Immature natural killer cell (primary cell): Measurements from ENCODE around the gene NETO2. TPM values are rescaled to one million over a fixed set of nuclear protein-coding genes. Genes with fewer than 3 reads are reported as not detected.

Source experiments
- DNase-seq, 3 donors: peaks; one replicate each; pipeline ENCODE4 v3.0.0; 2022; ENCODE audit warnings: mixed read lengths in 1 of 3
- H3K27ac Mint-ChIP-seq, 6 donors: one replicate each; pipeline ENCODE4 v1.8.0; 2020; ENCODE audit warnings: mixed read lengths in 6 of 6, mild to moderate bottlenecking in 5 of 6, inconsistent platforms in 4 of 6, moderate library complexity in 3 of 6
- H3K27me3 Mint-ChIP-seq, 3 donors: one replicate each; pipeline ENCODE4 v1.8.0; 2020 to 2021; ENCODE audit warnings: low read depth in 3 of 3, mild to moderate bottlenecking in 3 of 3, mixed read lengths in 3 of 3, moderate library complexity in 3 of 3, inconsistent platforms in 1 of 3
- H3K36me3 Mint-ChIP-seq, 3 donors: one replicate each; pipeline ENCODE4 v1.8.0; 2020; ENCODE audit warnings: mixed read lengths in 3 of 3, inconsistent platforms in 2 of 3, mild to moderate bottlenecking in 2 of 3
- H3K4me1 Mint-ChIP-seq, 2 donors: one replicate each; pipeline ENCODE4 v1.8.0; 2020; ENCODE audit warnings: inconsistent platforms in 2 of 2, mild to moderate bottlenecking in 2 of 2, mixed read lengths in 2 of 2, moderate library complexity in 1 of 2
- H3K4me3 Mint-ChIP-seq, 5 donors: one replicate each; pipeline ENCODE4 v1.8.0; 2020; ENCODE audit warnings: mild to moderate bottlenecking in 5 of 5, mixed read lengths in 5 of 5, inconsistent platforms in 3 of 5, moderate library complexity in 3 of 5
- H3K9me3 Mint-ChIP-seq, 6 donors: one replicate each; pipeline ENCODE4 v1.8.0; 2020; ENCODE audit warnings: mild to moderate bottlenecking in 6 of 6, mixed read lengths in 6 of 6, inconsistent platforms in 4 of 6, moderate library complexity in 3 of 6
- polyA plus RNA-seq, 3 donors: library from polyadenylated mRNA; unstranded; fragments of 300-500 nt; fragmentation: Illumina TruSeq; gene quantifications; one replicate each; pipeline ENCODE4 v1.2.3, GENCODE V29; 2021

The NETO2 gene
- polyA plus RNA-seq, 3 donors from 2014 or later: 0.34 to 0.36 TPM; not detected in 1

- H3K36me3 Mint-ChIP-seq: no peaks in the 10 kb centered on the region
- H3K27ac Mint-ChIP-seq: no peak overlapping the region
- peaks cover 0 to 3% of the 10 kb centered on the region in 2 donors for H3K4me1 Mint-ChIP-seq
Observed at GRCh38 chr16:47055136-47055885, 88.4 kb downstream of the NETO2 start.

GRCh38 chr16:47054306-47054705 is 89.4 kb downstream of the NETO2 start:
- peaks cover 2 to 13% (median 9%) of the 10 kb centered on the region in 3 donors for H3K27me3 Mint-ChIP-seq
- no peak overlapping the region for H3K4me3 Mint-ChIP-seq
- no peaks in the 10 kb centered on the region for H3K9me3 Mint-ChIP-seq
- peaks cover 0 to 3% of the 10 kb centered on the region in 2 donors for H3K4me1 Mint-ChIP-seq
- H3K36me3 Mint-ChIP-seq: no peaks in the 10 kb centered on the region
- DNase-seq: no peak
- H3K27ac Mint-ChIP-seq: no peak overlapping the region

More at GRCh38 chr16:47055136-47055885, 88.4 kb downstream of the NETO2 start:
- DNase-seq: no peak
- H3K9me3 Mint-ChIP-seq: no peaks in the 10 kb centered on the region
- H3K27me3 Mint-ChIP-seq: peaks cover 0 to 10% (median 9%) of the 10 kb centered on the region in 3 donors
- no peak overlapping the region for H3K4me3 Mint-ChIP-seq

- no peaks in the 10 kb centered on the region for H3K36me3 Mint-ChIP-seq
- H3K27ac Mint-ChIP-seq: no peak overlapping the region
- H3K4me1 Mint-ChIP-seq: peaks cover 0 to 3% of the 10 kb centered on the region in 2 donors
- no peak overlapping the region for H3K4me3 Mint-ChIP-seq
- H3K9me3 Mint-ChIP-seq: no peaks in the 10 kb centered on the region
- no peak for DNase-seq
- peaks cover 2 to 13% (median 9%) of the 10 kb centered on the region in 3 donors for H3K27me3 Mint-ChIP-seq
Observed at GRCh38 chr16:47053895-47054294, 89.8 kb downstream of the NETO2 start.

- Mint-ChIP-seq H3K9me3 (no peaks in the 10 kb centered on the region), H3K36me3 (no peaks in the 10 kb centered on the region), H3K4me1 (peaks cover 0 to 3% of the 10 kb centered on the region in 2 donors), H3K27ac (no peak overlapping the region), H3K27me3 (peaks cover 8 to 21% (median 9%) of the 10 kb centered on the region in 3 donors), H3K4me3 (no peak overlapping the region)
- no peak for DNase-seq
Observed at GRCh38 chr16:47052666-47053640, 90.8 kb downstream of the NETO2 start.

GRCh38 chr16:47051031-47051430 is 92.7 kb downstream of the NETO2 start:
- Mint-ChIP-seq H3K4me3 (no peak overlapping the region), H3K36me3 (no peaks in the 10 kb centered on the region), H3K27ac (no peak overlapping the region), H3K4me1 (peaks cover 2 to 6% of the 10 kb centered on the region in 2 donors), H3K27me3 (peaks cover 13 to 33% (median 15%) of the 10 kb centered on the region in 3 donors), H3K9me3 (no peaks in the 10 kb centered on the region)
- DNase-seq: no peak

GRCh38 chr16:47049901-47050583 is 93.7 kb downstream of the NETO2 start:
- Mint-ChIP-seq H3K4me3 (no peak overlapping the region), H3K9me3 (no peaks in the 10 kb centered on the region), H3K27me3 (peaks cover 12 to 35% (median 15%) of the 10 kb centered on the region in 3 donors), H3K36me3 (no peaks in the 10 kb centered on the region), H3K27ac (no peak overlapping the region), H3K4me1 (peaks cover 12 to 16% of the 10 kb centered on the region in 2 donors)
- no peak for DNase-seq

GRCh38 chr16:47047524-47048203 is 96.1 kb downstream of the NETO2 start:
- no peaks in the 10 kb centered on the region for H3K9me3 Mint-ChIP-seq
- H3K27ac Mint-ChIP-seq: no peak overlapping the region
- H3K4me3 Mint-ChIP-seq: no peak overlapping the region

GRCh38 chr16:47046726-47047523 is 96.8 kb downstream of the NETO2 start:
- Mint-ChIP-seq H3K9me3 (no peaks in the 10 kb centered on the region), H3K27me3 (peaks cover 13 to 37% (median 24%) of the 10 kb centered on the region in 3 donors), H3K4me3 (no peak overlapping the region), H3K36me3 (peaks cover 0 to 4% (median 0%) of the 10 kb centered on the region in 3 donors), H3K4me1 (peaks cover 23 to 24% of the 10 kb centered on the region in 2 donors), H3K27ac (no peak overlapping the region)
- DNase-seq: no peak

More at GRCh38 chr16:47047524-47048203, 96.1 kb downstream of the NETO2 start:
- no peak for DNase-seq
- H3K36me3 Mint-ChIP-seq: peaks cover 0 to 1% (median 0%) of the 10 kb centered on the region in 3 donors
- H3K4me1 Mint-ChIP-seq: peaks cover 19 to 20% of the 10 kb centered on the region in 2 donors
- H3K27me3 Mint-ChIP-seq: peaks cover 10 to 38% (median 19%) of the 10 kb centered on the region in 3 donors

GRCh38 chr16:47045459-47045858 is 98.3 kb downstream of the NETO2 start:
- DNase-seq: peak; percentile 38 to 40 (median 40)
- Mint-ChIP-seq H3K27ac (no peak overlapping the region), H3K4me3 (peak overlapping the region; percentile 17 to 65 (median 54)), H3K27me3 (peaks cover 13 to 41% (median 27%) of the 10 kb centered on the region in 3 donors), H3K9me3 (no peaks in the 10 kb centered on the region), H3K36me3 (peaks cover 0 to 4% (median 0%) of the 10 kb centered on the region in 3 donors), H3K4me1 (peaks cover 20 to 24% of the 10 kb centered on the region in 2 donors)

- peak overlapping the region in 4 of 5 donors; percentile 26 to 78 (median 64) for H3K4me3 Mint-ChIP-seq
- peak overlapping the region in 1 of 6 donors; percentile 28 for H3K27ac Mint-ChIP-seq
- peaks cover 0 to 4% (median 0%) of the 10 kb centered on the region in 3 donors for H3K36me3 Mint-ChIP-seq
- H3K9me3 Mint-ChIP-seq: no peaks in the 10 kb centered on the region
- peaks cover 20 to 24% of the 10 kb centered on the region in 2 donors for H3K4me1 Mint-ChIP-seq
- H3K27me3 Mint-ChIP-seq: peaks cover 13 to 40% (median 28%) of the 10 kb centered on the region in 3 donors
- peak in 1 of 3 donors; percentile 4 for DNase-seq
Observed at GRCh38 chr16:47045023-47045422, 98.7 kb downstream of the NETO2 start.

- peaks cover 20 to 24% of the 10 kb centered on the region in 2 donors for H3K4me1 Mint-ChIP-seq
- no peak overlapping the region for H3K4me3 Mint-ChIP-seq
- H3K9me3 Mint-ChIP-seq: no peaks in the 10 kb centered on the region
- H3K27ac Mint-ChIP-seq: no peak overlapping the region
- H3K27me3 Mint-ChIP-seq: peaks cover 17 to 39% (median 33%) of the 10 kb centered on the region in 3 donors
- no peak for DNase-seq
- H3K36me3 Mint-ChIP-seq: peaks cover 0 to 4% (median 0%) of the 10 kb centered on the region in 3 donors
Observed at GRCh38 chr16:47043970-47044684, 99.6 kb downstream of the NETO2 start.
